HCT116 (cell line): ENCODE measurements around the gene HNRNPCL1. TPM values are rescaled to one million over a fixed set of nuclear protein-coding genes. Genes with fewer than 3 reads are reported as not detected.

Experiments
- total RNA-seq: library from RNA; stranded (reverse); gene quantifications from one replicate; pipeline ENCODE4 v1.2.1, GENCODE V29; 2021; ENCODE audit not compliant: unreplicated experiment

Gene HNRNPCL1
- total RNA-seq, 1 experiment from 2014 or later, result not detected

Other genes starting within 250 kb of the HNRNPCL1 start
- 87.0 TPM for gene DHRS3, start 230.5 kb downstream of the HNRNPCL1 start, total RNA-seq
- not detected for gene AADACL4, start 204.6 kb downstream of the HNRNPCL1 start, total RNA-seq
- not detected for gene AADACL3, start 132.6 kb downstream of the HNRNPCL1 start, total RNA-seq
- gene CFAP107, start 102.5 kb downstream of the HNRNPCL1 start, total RNA-seq, result not detected
- not detected for gene PRAMEF12, start 75.0 kb downstream of the HNRNPCL1 start, total RNA-seq
- gene PRAMEF1, start 57.3 kb downstream of the HNRNPCL1 start, total RNA-seq, result not detected
- not detected for gene PRAMEF11, start 17.3 kb downstream of the HNRNPCL1 start, total RNA-seq
- not detected for gene PRAMEF2, start 8.4 kb upstream of the HNRNPCL1 start, total RNA-seq
- not detected for gene PRAMEF4, start 37.5 kb upstream of the HNRNPCL1 start, total RNA-seq
- not detected for gene PRAMEF10, start 49.5 kb upstream of the HNRNPCL1 start, total RNA-seq
- not detected for gene PRAMEF7, start 67.9 kb upstream of the HNRNPCL1 start, total RNA-seq
- not detected for gene PRAMEF6, start 98.9 kb upstream of the HNRNPCL1 start, total RNA-seq
- gene PRAMEF27, start 207.9 kb upstream of the HNRNPCL1 start, total RNA-seq, result not detected
- not detected for gene HNRNPCL3, start 212.0 kb upstream of the HNRNPCL1 start, total RNA-seq
- gene PRAMEF25, start 222.1 kb upstream of the HNRNPCL1 start, total RNA-seq, result not detected